Prostate gland (tissue), 2 donors: ENCODE results near the gene PEX7.

Experiments
- POLR2A ChIP-seq: fragments of 450-650 bp; IDR thresholded peaks from one replicate; pipeline ENCODE4 v1.6.1; 2016; ENCODE audit warnings: antibody characterized with exemption, mild to moderate bottlenecking
- POLR2AphosphoS5 ChIP-seq: sonication (generic); formaldehyde crosslinking; IDR thresholded peaks from one replicate; pipeline ENCODE4 v1.6.1; 2017; ENCODE audit warnings: antibody characterized with exemption
- TF ChIP-seq, protein P1 (sequence below), 4 experiments: fragments of 200-600 bp in 2 of 4; fragments of 450-650 bp in 2 of 4; sonication (generic) in 2 of 4; IDR thresholded peaks; 1 replicate in 3 of 4; 2 replicates in 1 of 4; pipeline ENCODE4 v1.5.1; 2016 to 2019; ENCODE audit warnings: antibody characterized with exemption in 4 of 4, mild to moderate bottlenecking in 2 of 4, moderate library complexity in 2 of 4

GRCh38 chr6:136921936-136922684, 99.7 kb downstream of the PEX7 start, which contains the start of gene SLC35D3:
- no peak for TF ChIP-seq POLR2A
- TF ChIP-seq, protein P1, sequence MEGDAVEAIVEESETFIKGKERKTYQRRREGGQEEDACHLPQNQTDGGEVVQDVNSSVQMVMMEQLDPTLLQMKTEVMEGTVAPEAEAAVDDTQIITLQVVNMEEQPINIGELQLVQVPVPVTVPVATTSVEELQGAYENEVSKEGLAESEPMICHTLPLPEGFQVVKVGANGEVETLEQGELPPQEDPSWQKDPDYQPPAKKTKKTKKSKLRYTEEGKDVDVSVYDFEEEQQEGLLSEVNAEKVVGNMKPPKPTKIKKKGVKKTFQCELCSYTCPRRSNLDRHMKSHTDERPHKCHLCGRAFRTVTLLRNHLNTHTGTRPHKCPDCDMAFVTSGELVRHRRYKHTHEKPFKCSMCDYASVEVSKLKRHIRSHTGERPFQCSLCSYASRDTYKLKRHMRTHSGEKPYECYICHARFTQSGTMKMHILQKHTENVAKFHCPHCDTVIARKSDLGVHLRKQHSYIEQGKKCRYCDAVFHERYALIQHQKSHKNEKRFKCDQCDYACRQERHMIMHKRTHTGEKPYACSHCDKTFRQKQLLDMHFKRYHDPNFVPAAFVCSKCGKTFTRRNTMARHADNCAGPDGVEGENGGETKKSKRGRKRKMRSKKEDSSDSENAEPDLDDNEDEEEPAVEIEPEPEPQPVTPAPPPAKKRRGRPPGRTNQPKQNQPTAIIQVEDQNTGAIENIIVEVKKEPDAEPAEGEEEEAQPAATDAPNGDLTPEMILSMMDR (IDR thresholded peaks at IDR 0.05): no peak
- no peak for TF ChIP-seq POLR2AphosphoS5
